A549 treated with CORT108297 at 1 μM for 4 hours (cell line): Measurements from ENCODE around the gene NR1I2. TPM values are rescaled to one million over a fixed set of nuclear protein-coding genes. Genes with fewer than 3 reads are reported as not detected.

Source experiments
- total RNA-seq: library from RNA; stranded (reverse); fragments of 200-300 nt; extraction: Qiagen RNA extraction; gene quantifications from 5 replicates; pipeline ENCODE4 v1.2.3, GENCODE V29; 2022

The NR1I2 gene
- not detected in 5 replicates for total RNA-seq

DNA sequence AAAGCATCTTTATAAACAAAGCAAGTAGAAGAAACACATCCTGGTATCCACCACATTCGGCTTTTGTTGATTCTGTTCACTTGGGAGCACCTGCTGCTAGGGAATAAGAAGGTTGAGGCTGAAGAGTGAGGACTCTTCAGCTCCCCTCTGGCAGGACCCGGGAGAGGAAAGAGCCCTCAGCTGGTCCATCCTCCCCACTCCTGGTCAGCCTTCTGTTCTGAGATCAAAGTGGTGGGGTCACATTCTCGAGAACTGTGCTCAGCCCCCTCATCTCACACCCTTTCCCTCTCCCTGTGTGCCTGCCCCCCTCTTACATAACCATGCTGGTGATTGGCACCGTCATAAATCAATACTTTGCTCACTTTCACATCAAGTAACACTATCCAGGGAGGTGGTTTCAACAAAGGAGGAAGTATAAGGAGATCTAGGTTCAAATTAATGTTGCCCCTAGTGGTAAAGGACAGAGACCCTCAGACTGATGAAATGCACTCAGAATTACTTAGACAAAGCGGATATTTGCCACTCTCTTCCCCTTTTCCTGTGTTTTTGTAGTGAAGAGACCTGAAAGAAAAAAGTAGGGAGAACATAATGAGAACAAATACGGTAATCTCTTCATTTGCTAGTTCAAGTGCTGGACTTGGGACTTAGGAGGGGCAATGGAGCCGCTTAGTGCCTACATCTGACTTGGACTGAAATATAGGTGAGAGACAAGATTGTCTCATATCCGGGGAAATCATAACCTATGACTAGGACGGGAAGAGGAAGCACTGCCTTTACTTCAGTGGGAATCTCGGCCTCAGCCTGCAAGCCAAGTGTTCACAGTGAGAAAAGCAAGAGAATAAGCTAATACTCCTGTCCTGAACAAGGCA is at the start of gene NR1I2:
Gene NR1I2 (plus strand): TSS at position 772 of the 869 bp plus-strand sequence.

Other genes with a start within 250 kb of the NR1I2 start
- not detected in 5 replicates for gene CD80, start 222.5 kb upstream of the NR1I2 start, total RNA-seq
- 2.4 to 3.0 TPM (median 2.8 TPM) in 5 replicates for gene ADPRH, start 202.6 kb upstream of the NR1I2 start, total RNA-seq
- 0.22 to 0.71 TPM (median 0.29 TPM) in 5 replicates for gene PLA1A, start 184.2 kb upstream of the NR1I2 start, total RNA-seq
- gene POPDC2, start 121.5 kb upstream of the NR1I2 start, total RNA-seq: 0.19 to 0.32 TPM (median 0.27 TPM) in 4 of 5 replicates, not detected in the other
- gene COX17, start 104.7 kb upstream of the NR1I2 start, total RNA-seq: 105 to 131 TPM (median 107 TPM) in 5 replicates
- 0.22 to 0.56 TPM (median 0.23 TPM) in 5 replicates for gene CFAP91, start 79.1 kb upstream of the NR1I2 start, total RNA-seq